BLaER1 (cell line): ENCODE results near the gene URB2.
"Not testable (repeated sequence)": the region's sequence is repeated elsewhere in the genome, so short reads cannot be mapped to it uniquely, and the experiment has no call there.

Source experiments
- H3K27ac ChIP-seq: shearing (Covaris generic); formaldehyde crosslinking; 2 replicates; pipeline ENCODE4 v1.8.1; 2022
- H3K27me3 ChIP-seq: shearing (Covaris generic); formaldehyde crosslinking; 2 replicates; pipeline ENCODE4 v1.8.1; 2022
- H3K36me3 ChIP-seq: shearing (Covaris generic); formaldehyde crosslinking; 2 replicates; pipeline ENCODE4 v1.8.1; 2022
- H3K4me1 ChIP-seq: shearing (Covaris generic); formaldehyde crosslinking; 2 replicates; pipeline ENCODE4 v1.8.1; 2022
- H3K4me2 ChIP-seq: shearing (Covaris generic); formaldehyde crosslinking; 2 replicates; pipeline ENCODE4 v1.8.1; 2022
- H3K4me3 ChIP-seq: shearing (Covaris generic); formaldehyde crosslinking; 2 replicates; pipeline ENCODE4 v1.8.1; 2022
- H3K9ac ChIP-seq: shearing (Covaris generic); formaldehyde crosslinking; 2 replicates; pipeline ENCODE4 v1.8.1; 2022
- H3K9me3 ChIP-seq: shearing (Covaris generic); formaldehyde crosslinking; 2 replicates; pipeline ENCODE4 v1.8.1; 2022
- H4K20me1 ChIP-seq: shearing (Covaris generic); formaldehyde crosslinking; 2 replicates; pipeline ENCODE4 v1.8.1; 2022
- Cebpa-rat ChIP-seq: shearing (Covaris generic); IDR thresholded peaks from 2 replicates; pipeline ENCODE4 v1.8.1; 2022

Gene URB2

DNA sequence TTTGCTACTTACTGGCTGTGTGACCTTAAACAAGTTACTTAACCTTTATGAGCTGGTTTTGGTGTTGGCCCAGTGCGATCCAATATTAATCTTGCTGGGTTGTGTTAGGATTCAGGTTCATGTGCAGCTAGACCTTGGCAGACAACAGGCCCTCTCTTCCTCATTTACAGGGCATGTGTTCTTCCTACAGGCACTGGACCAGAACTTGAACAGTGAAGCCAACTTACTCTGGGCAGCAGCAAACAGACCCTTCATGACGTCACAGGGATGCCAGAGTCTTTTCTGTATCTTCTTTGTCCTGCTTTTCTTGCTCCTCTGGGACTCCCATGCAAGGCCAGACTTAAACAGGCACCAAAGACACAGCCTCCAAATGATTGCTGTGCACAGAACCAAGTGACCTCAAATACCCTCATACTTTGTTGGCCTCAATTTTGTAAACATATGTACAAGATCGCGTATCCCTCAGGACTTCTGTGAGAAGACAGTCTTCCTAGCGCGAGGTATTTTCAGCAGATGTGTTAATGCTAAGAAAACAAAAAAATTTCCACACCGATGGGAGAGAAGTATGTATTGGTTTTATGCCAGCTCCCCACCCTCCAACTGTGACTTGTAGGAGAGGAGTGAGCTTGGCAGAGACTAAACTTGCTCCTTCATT lies 73.7 kb downstream of the URB2 start:
- Histone ChIP-seq H4K20me1 (no peaks in the 10 kb centered on the region), H3K27me3 (no peaks in the 10 kb centered on the region), H3K4me3 (no peak overlapping the region), H3K4me2 (peak overlapping the region; percentile 97), H3K4me1 (peaks cover 66% of the 10 kb centered on the region), H3K9ac (no peak overlapping the region), H3K27ac (peak overlapping the region; percentile 50), H3K9me3 (peaks cover 14% of the 10 kb centered on the region), H3K36me3 (no peaks in the 10 kb centered on the region)
- no peak for TF ChIP-seq Cebpa-rat

DNA sequence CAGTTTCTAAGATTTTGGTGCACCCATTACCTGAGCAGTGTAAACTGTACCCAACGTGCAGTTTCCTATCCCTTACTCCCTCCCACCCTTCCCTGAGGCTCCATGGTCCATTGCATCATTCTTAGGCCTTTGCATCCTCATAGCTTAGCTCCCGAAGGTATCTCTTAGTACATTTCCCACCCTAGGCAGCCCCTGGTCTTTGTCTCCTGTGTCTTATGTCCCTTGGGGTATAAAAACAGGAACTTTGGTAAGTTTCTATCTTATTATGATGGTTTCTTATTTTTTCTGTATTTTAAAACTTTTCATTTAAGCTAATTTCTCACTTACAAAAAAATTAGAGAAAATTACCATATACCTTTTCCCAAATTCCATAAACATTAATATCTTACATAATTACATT lies 78.1 kb downstream of the URB2 start:
- no peaks in the 10 kb centered on the region for H4K20me1 ChIP-seq
- H3K4me2 ChIP-seq: no peak overlapping the region
- H3K4me3 ChIP-seq: no peak overlapping the region
- TF ChIP-seq Cebpa-rat: no peak
- no peaks in the 10 kb centered on the region for H3K27me3 ChIP-seq
- H3K4me1 ChIP-seq: peaks cover 22% of the 10 kb centered on the region
- peaks cover 45% of the 10 kb centered on the region for H3K9me3 ChIP-seq
- no peaks in the 10 kb centered on the region for H3K36me3 ChIP-seq
- H3K27ac ChIP-seq: no peak overlapping the region
- no peak overlapping the region for H3K9ac ChIP-seq

DNA sequence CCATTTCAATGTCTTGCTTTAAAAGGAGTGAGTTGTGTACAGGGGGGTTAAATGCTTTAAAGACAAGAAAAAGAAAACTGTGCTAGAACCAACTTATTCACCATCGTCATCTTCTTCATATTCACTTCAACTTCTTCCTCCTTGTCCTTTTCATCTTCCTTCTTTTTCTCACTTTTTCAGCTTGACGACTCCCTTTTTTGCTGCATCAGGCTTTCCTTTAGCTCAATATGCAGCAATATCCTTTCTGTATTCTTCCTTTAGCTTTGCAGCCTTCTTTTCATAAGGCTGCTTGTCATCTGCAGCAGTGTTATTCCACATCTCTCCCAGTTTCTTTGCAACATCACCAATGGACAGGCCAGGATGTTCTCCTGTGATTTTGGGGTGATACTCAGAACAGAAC lies 79.1 kb downstream of the URB2 start:
- Histone ChIP-seq H3K9me3 (peaks cover 45% of the 10 kb centered on the region), H3K4me1 (peaks cover 12% of the 10 kb centered on the region)
- H3K4me3 ChIP-seq, H3K27me3 ChIP-seq, H3K27ac ChIP-seq, H3K4me2 ChIP-seq, H4K20me1 ChIP-seq, H3K9ac ChIP-seq, H3K36me3 ChIP-seq: not testable (repeated sequence)

DNA sequence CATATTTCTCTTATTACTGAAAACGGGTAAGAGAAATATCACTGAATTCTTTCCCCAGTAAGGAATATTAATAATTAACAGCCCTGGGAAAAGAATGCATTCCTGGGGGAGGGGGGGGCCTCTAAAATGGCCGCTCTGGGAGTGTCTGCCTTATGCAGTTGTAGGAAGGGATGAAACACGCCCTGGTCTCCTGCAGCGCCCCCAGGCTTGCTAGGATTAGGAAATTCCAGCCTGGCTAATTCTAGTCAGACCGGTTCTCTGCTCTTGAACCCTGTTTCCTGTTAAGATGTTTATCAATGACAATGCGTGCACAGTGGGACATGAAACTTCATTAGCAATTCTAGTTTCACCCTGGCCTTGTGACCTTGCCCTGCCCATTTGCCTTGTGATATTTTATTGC lies 81.1 kb downstream of the URB2 start:
- H3K4me2 ChIP-seq, H3K27me3 ChIP-seq, H3K4me1 ChIP-seq, H3K36me3 ChIP-seq, H3K27ac ChIP-seq, H3K4me3 ChIP-seq, H4K20me1 ChIP-seq, H3K9ac ChIP-seq: not testable (repeated sequence)
- peaks cover 36% of the 10 kb centered on the region for H3K9me3 ChIP-seq

- no peak for TF ChIP-seq Cebpa-rat
- no peak overlapping the region for H3K4me2 ChIP-seq
- peaks cover 31% of the 10 kb centered on the region for H3K9me3 ChIP-seq
- H3K27ac ChIP-seq: no peak overlapping the region
- H4K20me1 ChIP-seq: no peaks in the 10 kb centered on the region
- H3K36me3 ChIP-seq: no peaks in the 10 kb centered on the region
- no peak overlapping the region for H3K9ac ChIP-seq
- H3K4me1 ChIP-seq: no peaks in the 10 kb centered on the region
- no peak overlapping the region for H3K4me3 ChIP-seq
- H3K27me3 ChIP-seq: no peaks in the 10 kb centered on the region
Measured at GRCh38 chr1:229709500-229710013, 83.5 kb downstream of the URB2 start.
